Body of pancreas (tissue), 4 donors: Measurements from ENCODE around the gene ZNF335.

Experiments
- CTCF ChIP-seq, 7 experiments: fragments of 450-650 bp in 4 of 7; fragments of 200-600 bp in 3 of 7; sonication (generic) in 3 of 7; IDR thresholded peaks; one replicate each; pipeline ENCODE4 v1.5.1; 2016 to 2019; ENCODE audit warnings: antibody characterized with exemption in 7 of 7
- POLR2A ChIP-seq, 3 donors: fragments of 450-650 bp; IDR thresholded peaks; one replicate each; pipeline ENCODE4 v1.6.1; 2016; ENCODE audit warnings: antibody characterized with exemption in 3 of 3, mild to moderate bottlenecking in 2 of 3

GRCh38 chr20:46009816-46010215 is 37.8 kb upstream of the ZNF335 start:
- no peak for TF ChIP-seq POLR2A (IDR thresholded peaks at IDR 0.05)
- TF ChIP-seq CTCF (IDR thresholded peaks at IDR 0.05) = no peak
